Activated CD8-positive, alpha-beta T cell treated with anti-CD3 and anti-CD28 coated beads, Interleukin-2, amount 10 ng/mL, durations not matched to agents 7 days and 5 days (primary cell): ENCODE results near the gene COQ7. TPM values are rescaled to one million over a fixed set of nuclear protein-coding genes. Genes with fewer than 3 reads are reported as not detected.

Source experiments
- total RNA-seq, 2 experiments: library from RNA; stranded (reverse); gene quantifications; one replicate each; pipeline ENCODE4 v1.2.3, GENCODE V29; 2021

Gene COQ7
- total RNA-seq, 2 experiments from 2014 or later = 16.3 to 16.8 TPM

Other genes starting within 250 kb of the COQ7 start
- gene SMG1, start 141.2 kb upstream of the COQ7 start, total RNA-seq = 100 to 1,000 TPM; 123 to 127 TPM
- gene TMC7, start 83.7 kb upstream of the COQ7 start, total RNA-seq = not detected
- 1 to 10 TPM; 2.3 TPM for gene ITPRIPL2, start 46.4 kb downstream of the COQ7 start, total RNA-seq
- not detected for gene SYT17, start 100.6 kb downstream of the COQ7 start, total RNA-seq
- not detected for gene CLEC19A, start 218.1 kb downstream of the COQ7 start, total RNA-seq